GM18870 (cell line): ENCODE measurements around the gene RPS10.
"Not testable (repeated sequence)": the region's sequence is repeated elsewhere in the genome, so short reads cannot be mapped to it uniquely, and the experiment has no call there.

ENCODE experiments used
- ATAC-seq: cut with Tn5 transposase; IDR thresholded peaks from one replicate; pipeline ENCODE4 v1.9.1; 2021; ENCODE audit warnings: moderate library complexity; ENCODE audit not compliant: unreplicated experiment

Gene RPS10

GRCh38 chr6:34374069-34374468 lies 51.8 kb downstream of the RPS10 start:
- ATAC-seq = no peak

- no peak for ATAC-seq
Observed at GRCh38 chr6:34373511-34373910, 52.4 kb downstream of the RPS10 start.

GRCh38 chr6:34371865-34372264 lies 54.0 kb downstream of the RPS10 start:
- not testable (repeated sequence) for ATAC-seq

GRCh38 chr6:34370361-34370760 lies 55.5 kb downstream of the RPS10 start:
- no peak for ATAC-seq

GRCh38 chr6:34369385-34369784 lies 56.5 kb downstream of the RPS10 start:
- ATAC-seq = no peak
